Measurements from ENCODE around the gene ZDHHC1. TPM values are rescaled to one million over a fixed set of nuclear protein-coding genes. Genes with fewer than 3 reads are reported as not detected.

Gene ZDHHC1
- total RNA-seq, 1 donor from 2014 or later = 1.6 TPM

DNA sequence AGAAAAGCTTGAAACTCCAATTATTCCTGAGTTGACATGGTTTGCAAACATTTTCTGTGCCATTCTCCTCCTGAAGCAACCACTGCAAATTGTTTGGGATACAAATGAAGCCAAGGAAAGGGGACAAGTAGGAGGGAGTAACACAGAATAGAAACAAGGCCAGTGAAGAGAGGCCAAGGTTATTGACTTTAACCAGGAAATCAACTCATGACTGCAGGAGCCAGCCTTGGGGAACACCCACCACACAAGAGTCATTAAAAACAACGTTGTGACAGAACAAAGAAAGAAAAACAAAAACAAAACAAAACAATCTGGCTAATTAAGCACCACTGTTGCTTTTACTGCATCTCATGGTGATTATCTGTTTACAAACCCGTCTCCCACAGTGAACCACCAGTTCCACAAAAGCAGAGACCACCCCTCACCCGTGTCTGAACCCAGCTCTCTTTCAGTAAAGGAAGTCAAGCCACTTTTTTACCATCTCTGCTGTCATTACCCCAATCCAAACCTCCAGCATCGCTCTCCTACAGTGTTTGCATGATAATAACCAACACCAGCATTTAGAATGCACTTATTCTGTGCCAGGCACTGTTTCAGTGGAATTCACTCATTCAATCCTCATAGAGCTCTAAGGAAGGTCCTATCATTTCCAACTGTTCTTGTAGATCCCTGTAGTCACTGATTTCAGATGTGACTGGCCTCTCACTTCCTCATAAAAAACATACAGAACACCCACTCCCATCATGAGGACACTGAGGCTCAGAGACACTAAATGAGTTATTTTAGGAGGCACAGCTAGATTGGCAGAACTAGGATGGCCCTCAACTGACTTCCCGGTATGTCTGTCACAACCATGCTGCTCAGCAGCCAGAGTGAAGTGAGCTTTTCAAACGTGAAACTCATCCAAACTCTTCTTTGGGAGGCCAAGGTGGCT is 2.0 kb downstream of the ZDHHC1 start:
- ATAC-seq = no peak

DNA sequence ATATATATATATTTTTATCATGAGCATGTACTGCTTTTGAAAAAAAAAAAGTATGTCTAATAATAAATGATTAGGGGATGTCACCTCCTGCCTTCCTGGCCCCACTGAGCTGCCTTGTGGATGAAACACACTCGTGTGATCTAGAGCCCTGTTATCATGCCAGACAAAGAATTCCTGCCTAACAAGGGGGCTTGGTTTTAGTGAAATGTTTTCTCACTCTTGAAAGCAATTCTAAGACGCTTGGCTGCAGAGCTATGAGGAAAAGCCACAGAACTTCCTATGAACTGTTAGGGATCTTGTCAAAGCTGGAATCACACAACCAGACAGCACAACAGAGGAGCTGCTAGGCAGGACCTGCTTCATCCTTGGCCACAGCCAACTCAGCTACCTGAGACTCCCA is 4.0 kb downstream of the ZDHHC1 start:
- DNase-seq (ENCODE audit: low spot score) (no peak), ATAC-seq (no peak)

More for the DNA sequence above, 2.0 kb downstream of the ZDHHC1 start:
- DNase-seq (ENCODE audit: low spot score) = no peak

DNA sequence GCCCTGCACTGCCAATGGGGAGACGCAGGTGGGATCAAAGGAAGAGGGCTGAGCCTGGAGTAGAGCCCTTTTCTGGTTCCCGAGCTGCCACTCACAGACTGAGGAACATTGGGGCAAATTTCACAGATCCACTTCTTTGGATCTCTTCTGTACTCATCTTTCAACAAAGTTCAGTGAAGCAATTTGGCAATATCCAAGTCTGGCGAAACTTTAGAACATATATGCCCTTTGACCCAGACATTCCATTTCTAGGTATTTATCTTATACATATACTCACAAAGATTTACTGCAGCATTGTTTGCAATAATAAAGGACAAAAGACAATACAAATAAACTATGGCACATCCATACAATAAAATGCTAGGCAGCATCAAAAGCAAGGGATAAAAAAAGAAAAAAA is 4.9 kb downstream of the ZDHHC1 start:
- no peak for DNase-seq (ENCODE audit: low spot score)

DNA sequence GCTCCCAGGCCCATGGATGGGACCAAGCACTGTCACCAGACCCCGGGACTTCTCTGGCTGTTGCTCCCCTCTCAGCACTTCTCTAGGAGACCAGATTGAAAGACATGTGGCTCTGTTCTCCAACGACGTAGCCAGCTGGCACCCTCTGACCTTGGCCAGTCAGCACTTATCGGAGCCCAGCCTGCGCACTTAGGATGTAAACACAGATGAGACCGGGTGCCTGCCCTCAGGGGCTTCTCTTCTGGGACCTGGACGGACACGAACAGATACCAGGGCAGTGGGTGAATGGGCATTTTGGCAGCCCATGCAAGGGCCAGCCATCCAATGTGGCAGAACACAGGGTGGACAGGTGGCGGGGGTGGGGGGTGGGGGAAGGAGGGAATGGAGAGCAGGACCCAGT is 6.6 kb downstream of the ZDHHC1 start:
- ATAC-seq (no peak), DNase-seq (ENCODE audit: low spot score) (no peak)

More for the DNA sequence above, 4.9 kb downstream of the ZDHHC1 start:
- no peak for ATAC-seq

DNA sequence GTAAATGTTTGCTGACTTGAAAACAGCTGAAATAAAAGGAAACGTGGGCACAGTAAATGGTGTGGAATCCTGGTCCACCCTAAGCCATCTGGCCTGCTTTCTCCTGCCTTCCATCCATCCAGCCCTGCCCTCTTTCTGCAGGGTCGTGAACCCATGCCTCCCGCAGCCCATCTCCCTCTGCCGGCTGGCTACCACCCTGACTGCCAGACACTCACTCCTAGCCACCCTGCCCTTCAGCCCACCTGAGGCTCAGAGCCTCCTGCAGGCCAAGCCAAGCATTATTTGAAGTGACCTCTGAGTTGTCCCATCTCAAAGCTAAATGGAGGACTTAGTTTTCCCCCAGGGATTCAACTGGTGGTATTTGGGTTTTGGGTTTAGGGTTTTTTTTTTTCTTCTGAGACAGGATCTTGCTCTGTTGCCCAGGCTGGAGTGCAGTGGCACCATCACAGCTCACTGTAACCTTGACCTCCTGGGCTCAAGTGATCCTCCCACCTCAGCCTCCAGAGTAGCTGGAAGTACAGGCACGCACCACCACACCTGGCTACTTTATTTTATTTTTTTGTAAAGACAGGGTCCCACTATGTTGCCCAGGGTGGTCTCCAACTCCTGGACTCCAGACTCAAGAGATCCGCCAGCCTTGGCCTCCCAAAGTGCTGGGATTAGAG is 8.4 kb downstream of the ZDHHC1 start:
- no peak for ATAC-seq
- no peak for DNase-seq (ENCODE audit: low spot score)

DNA sequence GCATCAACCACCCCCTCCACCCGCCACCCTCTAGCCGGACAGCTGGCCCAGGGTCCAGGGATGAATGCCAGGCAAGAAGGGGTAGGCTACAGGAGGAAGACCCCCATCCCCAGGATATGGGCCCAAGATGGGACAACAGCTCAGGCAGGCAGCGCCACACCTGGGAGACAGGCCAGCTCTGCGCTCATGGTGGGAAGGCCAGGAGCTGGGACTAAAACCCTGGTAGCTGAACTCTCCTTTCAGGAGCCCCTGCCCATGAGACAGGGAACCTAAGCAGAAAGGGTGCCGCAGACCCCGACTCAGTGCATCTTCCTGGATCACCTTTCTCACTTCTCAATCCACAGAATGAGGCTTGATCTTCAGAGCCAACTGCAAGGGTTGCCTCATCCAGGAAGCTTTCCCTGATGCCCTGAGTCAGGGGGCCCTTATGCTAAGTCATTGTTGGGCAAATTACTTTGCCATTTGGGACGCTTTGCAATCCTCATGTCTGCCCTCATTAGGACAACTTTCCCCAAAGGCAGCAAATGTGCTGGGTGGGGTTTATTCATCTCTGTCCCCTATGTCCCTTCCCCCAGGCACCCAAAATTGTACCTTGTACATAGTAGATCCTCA is 9.0 kb downstream of the ZDHHC1 start:
- no peak for DNase-seq (ENCODE audit: low spot score)
- no peak for ATAC-seq

DNA sequence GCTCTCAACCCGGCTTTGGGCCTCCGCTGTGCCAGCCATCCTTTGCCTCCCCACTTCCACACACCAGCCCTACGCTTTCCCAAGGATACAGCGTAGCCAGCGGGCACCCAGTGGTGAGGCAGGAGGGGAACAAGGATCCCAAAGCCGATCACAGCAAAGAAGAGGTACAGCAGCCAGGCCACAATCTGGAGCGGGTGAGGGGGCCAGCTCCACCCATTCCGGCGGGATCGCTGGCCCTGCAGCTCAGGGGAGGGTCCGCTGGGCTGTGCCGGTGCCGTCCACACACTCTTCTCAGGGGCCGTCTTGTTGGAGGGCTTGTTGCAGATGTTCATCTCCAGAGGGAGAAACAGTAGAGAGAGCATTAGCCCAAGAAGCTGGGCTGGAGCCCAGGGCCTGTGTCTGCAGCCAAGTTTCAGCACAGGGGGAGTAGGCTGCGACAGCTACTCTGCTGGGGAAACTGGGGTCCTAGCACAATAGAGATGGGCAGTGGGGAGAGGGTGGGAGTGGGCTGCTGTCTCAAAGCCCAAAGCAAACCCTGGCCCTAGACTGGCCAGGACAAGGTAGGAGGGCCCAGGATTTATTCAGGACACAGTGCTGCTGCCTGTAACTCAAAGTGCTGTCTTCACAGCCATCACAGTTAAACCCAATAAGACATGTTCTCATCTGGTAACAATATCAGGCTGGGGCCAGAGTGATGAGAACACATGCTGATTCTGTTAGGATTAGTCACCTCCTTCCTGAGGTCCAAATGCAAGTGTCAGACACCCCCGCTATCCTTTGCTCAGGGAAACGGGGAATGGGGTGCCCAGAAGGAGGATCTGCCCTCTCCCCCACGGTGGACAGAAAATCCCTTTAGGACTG is 9.9 kb downstream of the ZDHHC1 start:
- DNase-seq (ENCODE audit: low spot score) (no peak), ATAC-seq (no peak)

DNA sequence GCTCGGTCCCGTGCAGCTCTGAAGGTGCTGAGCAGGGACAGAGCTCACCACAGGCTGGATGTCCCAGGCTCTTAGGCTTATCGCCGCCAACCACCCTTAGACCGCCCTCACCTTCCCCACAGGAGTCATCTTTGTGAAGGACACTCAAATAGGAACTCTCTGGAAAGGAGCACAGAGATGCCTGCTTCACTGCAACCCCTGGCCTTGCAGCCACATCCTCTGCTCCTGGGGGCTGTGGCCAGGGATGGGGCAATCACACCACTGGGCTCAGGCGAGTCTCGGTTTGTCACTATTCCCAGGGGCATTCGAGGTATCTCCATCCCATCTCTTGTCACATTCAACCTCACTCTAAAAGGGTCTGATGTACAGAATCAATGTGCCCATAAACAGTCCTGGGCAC is 10.9 kb downstream of the ZDHHC1 start:
- no peak for ATAC-seq
- no peak for DNase-seq (ENCODE audit: low spot score)

DNA sequence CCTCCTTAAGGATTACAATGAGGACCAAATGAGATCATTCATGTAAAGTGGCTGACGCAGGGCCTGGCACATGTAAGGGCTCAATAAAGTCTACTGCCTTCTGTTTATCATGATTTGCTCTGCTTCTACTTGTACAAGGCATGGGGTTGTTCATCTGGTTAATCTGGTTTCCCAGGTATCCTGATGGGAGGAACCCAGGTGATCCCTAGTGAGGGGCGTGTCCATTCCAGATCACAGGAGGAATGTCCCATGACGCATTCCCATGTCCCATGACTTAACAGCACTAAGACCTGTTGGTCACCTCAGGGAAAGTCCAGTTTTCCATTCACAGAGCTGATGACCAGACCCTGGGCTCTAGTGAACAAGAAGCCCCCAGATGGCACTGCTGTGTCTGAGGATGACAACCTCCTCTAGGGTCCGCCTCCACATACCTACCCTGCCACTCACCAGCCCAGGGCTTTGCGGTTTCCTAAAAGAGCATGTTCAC is 11.5 kb downstream of the ZDHHC1 start:
- DNase-seq (ENCODE audit: low spot score) (no peak), ATAC-seq (peak; percentile 29)

DNA sequence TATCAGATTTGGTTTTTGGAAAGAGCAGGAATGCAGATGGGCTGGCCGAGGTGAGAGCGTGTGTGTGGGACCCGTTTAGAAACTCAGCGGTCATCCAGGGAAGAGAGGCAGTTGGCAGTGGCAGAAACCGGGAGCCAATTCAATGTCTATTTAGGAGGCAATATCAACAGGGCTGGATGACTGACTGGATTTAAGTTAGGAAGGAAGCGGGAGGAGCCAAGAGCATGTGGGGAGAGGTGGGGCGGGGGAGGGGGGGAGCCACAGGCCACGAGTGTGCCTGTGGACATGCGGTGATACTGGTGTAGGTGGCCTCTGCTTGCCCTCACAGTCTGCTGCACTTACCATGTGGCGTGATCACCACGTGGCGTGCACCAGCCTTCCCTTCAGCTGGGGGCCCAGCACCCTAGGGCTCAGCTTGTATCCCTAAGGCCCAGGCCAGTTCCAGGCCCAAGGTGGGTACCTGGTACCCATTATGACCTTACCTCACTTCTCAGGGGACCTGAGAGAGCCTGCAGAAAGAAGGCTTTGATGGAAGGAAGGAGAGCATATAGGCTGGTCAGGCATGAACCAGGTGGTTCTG is 12.2 kb downstream of the ZDHHC1 start:
- DNase-seq (ENCODE audit: low spot score) = no peak
- ATAC-seq = no peak

DNA sequence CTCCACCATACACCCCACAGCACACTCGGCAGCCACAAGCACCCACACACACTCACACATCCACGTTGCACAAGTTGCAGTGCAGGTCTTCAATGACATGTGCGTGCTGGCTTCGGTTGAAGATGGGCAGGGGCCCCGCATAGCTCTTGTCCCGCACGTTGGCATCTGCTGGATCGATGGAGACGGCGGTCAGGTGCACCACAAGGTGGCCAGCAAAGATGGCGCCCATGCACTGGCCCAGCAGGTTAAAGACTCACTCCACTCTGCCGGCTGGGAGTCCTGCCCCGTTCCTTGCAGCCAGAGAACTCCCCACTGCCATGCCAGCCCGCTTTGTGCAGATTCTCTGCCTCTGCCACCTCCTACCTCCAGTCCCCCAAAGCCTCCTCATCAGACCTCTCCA is 15.4 kb downstream of the ZDHHC1 start:
- ATAC-seq (no peak), DNase-seq (ENCODE audit: low spot score) (no peak)

DNA sequence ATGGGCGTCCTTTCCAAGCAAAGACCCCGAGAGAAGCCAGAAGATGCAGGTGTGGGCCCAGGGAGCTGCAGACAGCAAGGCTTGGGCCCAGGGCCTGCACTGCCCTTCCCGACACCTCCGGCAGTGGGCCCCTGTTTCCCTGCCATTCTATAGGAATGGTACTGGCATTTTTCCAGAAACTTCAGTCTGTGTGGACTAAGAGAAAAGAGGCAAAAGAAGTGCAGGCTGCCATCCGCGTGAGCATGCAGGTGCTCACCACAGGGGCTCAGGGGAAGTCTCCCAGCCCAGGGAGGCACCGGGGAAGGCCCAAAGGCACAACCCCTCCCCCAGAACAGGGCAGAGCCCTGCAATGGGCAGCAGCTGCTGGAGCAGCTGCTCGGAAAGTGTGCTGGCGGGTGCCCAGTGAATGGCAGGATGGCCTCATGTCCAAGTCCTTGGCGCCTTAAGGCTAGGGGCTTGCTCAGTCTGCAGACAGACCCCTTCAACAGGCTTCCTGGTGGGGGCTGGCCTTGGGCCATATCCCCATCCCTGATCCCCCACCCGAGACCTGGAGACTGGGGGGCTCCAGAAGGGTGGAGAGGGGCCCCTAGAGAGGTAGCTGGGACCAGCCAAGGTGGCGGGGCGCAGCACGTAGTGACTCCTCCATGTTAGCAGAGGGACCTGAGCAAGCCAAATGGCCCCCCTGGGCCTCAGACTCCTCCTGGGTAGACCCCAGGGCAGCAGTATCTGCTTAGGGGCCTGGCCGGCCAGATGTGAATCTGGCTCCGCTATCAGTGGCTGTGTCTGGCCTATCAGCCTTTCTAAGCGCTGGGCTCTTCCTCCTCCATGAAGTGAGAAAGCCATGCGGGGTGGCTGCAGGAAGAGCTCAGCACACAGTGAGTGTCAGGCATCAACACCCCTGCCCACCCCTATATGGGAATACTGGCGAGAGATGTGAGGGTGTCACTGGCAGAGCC is 16.2 kb downstream of the ZDHHC1 start:
- no peak for DNase-seq (ENCODE audit: low spot score)

DNA sequence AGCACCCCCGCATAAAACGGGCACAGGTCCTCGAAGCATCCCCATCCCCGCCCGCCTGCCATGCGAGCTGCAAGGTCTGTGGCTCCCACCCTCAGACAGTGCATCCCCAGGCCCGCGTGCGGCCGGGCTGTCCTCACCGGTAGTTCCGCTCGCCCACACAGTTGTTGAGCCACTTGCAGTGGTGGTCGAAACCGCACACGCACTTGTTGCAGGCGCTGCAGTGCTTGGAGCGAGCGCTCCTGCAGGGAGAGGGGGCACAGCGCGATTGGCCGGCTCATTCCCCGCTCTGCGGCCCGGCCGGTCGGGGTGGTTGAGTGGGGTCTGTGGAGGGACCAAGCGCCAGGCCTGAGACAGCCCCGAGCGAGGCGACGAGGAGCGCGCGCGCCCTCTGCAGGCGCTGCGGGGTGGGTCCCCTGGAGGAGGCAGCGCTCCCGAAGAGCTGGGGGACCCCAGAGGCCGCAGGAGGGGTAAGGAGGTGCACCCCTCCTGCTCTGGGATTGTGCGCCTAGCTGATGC is 17.0 kb downstream of the ZDHHC1 start:
- ATAC-seq (peak; percentile 56), DNase-seq (ENCODE audit: low spot score) (no peak)

More for the DNA sequence above, 16.2 kb downstream of the ZDHHC1 start:
- no peak for ATAC-seq

DNA sequence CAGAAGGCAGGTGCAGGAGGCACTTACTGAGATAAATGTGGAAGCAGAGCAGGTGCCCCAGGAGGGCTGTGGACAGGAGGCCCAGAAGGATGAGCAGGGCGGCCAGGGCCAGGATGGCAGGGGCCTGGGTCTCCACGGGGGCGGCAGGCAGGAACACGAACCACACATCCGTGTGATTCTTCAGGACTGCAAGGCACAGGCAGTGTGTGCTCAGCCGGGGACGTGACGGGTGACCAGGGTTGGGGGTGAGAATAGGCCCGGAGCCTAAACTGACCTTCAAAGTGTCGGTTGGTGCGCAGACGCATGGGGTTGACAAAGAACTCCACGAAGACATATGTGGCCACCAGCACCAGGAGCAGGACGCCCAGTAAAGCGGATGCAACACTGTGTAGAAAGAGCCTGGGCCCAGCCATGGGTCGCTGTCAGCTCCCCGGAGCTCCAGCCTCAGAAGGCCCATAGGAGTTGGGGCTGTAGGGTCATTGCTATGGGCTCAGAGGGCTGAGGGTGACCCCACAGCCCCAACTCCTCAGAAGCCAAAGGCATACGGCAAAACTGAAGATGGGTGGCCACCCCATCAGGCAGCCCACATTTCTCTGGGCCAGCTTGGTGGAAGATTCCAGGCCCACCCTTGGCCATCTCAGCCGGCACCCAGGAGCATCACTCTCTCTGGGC is 17.6 kb downstream of the ZDHHC1 start:
- no peak for ATAC-seq
- no peak for DNase-seq (ENCODE audit: low spot score)

DNA sequence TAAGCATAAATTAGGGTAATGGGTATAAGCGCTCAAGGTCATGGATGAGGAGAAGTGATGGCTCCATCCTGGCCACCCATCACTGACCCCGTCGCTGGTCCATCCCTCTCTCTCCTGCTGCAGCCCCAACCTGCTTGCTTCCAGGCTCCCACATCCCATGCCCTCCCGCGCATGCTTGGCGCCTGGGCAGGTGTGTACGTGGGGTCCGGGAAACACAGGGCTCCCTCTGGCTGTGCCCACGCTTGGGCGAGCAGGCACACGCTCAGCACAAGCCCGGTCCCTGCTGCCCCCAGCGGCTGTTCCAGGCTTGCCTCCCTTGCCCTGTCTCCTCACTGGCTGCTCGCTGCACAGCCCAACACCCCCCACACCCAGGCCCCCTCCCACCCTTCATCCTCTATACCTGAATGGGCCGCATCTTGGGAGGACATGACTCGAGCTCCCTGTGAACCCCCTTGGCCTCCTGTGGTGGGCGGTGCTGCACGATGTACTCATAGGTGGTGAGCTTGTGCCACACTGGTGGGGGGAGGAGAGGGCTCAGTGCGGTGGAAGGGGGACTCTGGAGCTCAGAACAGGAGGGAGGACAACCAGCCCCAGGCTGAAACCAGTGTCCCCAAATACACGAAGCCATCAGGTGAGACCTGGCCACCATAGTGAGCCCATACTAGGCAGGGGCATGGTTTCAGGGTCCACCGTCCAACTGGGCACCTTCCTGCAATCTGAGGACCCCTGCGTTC is 18.3 kb downstream of the ZDHHC1 start:
- DNase-seq (ENCODE audit: low spot score) = no peak
- ATAC-seq = no peak

DNA sequence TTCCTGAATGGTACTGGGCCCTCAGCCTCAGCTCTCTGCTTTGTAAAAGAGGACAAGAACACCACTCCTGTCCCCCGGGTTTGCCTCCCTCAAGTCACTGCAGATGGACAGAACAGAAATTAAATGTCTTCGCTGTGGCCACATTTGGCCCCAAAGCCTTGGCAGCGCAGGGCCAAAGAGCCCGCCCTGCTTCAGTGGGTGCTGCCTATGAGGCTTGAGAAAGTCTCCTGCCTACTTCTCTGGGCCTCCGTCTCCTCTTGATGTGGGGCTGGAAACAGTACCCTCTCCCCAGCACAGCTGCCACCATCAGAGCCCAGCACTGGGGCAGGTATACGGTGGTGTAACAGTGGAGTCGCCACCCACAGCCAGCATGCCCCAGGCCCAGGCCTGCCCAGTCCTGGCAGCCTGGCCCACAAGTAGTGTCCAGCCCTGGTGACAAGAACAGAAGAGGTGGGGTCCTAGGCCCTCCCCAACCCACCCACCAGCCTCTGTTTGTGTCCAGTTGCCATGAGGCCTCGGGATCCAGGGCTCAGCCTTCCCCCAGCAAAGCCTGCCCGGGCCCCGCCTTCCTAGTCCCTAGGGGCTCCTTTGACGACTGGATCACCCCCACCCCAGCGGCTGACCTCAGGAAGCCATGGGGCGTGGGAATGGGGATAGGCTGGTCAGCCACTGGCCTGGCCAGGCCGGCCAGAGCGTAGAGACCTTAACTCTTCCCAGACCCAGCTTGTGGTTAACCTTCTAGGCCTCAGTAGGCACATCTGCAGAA is 19.1 kb downstream of the ZDHHC1 start:
- DNase-seq (ENCODE audit: low spot score) (no peak), ATAC-seq (no peak)

All from left lobe of liver (tissue), 2 donors.